ENCODE data around the gene MAG.

Gene MAG

DNA sequence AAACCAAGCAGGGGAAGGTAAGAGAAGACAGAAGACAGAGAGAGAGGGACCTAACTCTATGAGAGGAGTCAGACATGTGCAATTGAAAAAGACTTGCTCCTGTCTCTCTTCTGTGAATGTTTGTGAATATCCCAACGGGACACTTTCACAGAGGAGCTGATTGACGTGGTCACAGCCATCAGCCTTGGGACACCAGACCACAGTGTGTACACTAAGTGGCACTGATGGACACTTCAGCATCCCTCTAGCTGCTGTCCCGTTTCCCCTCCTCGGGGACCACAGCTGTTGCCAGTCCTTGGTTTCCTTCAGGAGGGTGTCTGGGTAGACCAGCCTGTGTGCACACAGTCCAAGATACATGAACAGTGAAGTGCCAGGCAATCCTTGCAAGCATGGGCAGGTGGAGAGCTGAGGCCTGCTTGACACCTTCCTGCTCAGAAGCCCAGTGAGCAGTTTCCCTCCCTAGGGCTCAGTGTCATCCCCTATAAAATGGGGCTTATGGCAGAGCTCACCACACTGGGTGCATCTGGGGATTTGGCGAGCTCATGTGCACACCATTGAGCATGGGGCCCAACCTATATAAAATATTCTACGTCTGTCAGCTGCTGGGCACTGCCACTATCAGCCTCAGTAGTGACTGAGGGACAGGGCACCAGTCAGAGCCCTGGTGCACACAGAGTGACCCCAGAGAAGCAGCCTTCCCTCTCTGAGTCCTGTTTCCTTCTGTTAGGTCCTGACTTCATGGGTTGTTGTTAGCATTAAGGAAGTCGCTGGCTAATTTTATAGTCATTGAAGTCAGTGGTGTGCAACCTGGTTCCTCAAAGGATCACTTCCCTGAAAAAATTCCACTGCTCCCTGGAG, 27.5 kb upstream of the MAG start:
- DNase-seq (ENCODE audit: low read depth, low spot score): no peak

DNA sequence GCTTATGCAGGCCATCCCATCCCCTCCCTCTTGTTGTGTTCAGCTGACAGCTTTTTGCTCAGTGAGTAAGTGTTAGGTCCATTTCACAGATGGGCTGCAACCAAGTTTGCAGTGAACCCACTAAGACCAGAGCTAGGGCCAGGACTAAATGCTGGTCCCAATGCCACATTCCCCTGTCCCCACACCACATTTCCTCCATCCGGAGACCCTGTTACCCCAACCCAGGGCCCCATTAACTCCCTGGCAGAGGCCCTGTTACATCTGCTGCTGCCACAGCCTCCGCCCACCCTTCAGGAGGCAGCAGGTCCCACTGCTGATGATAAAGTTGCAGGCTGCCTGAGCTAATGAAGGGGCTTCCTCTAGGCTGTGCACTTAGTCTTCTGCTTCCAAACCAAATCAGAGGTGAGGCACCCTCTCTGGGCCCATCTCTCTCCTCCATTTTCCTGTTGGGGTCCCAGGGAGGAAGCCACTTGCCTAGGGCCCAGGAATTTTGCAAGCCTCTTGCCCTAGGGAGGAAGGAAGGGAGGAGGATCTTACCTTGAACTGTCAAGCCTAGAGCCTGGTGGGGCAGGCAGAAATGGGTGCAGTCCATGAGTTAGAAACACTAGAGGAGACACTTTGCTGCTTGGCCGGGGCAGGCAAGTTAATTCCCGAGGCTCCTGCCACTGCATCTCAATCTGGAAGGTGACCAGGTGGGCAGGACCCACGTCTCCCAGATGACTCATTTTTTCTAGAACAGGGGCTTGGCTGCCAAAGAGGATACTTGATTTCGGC, 26.6 kb upstream of the MAG start:
- no peak for DNase-seq (ENCODE audit: low read depth, low spot score)

DNA sequence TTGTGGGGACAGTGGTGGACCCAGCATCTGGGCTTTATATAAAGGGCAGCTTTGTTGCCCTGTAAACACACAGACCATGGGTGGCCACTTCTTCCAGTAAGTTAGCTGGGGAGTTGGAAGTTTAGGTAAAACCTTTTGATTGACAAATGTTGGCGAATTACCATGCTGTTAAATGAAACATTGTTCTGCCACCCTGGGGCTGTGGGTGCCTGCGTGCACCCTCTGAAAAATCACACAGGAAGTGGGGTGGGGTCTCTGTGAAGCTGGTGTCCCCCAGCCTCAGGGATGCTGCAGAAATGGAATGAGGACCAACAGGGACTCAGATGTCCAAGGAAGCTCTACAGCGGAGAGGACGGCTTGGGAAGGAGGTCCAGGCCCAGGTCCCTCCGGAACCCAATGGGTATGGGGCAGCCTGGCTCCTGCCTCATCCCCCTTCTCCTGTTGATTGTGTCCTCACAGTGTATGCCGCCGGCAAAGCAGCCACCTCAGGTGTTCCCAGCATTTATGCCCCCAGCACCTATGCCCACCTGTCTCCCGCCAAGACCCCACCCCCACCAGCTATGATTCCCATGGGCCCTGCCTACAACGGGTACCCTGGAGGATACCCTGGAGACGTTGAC, 26.0 kb upstream of the MAG start:
- no peak for DNase-seq (ENCODE audit: low read depth, low spot score)

DNA sequence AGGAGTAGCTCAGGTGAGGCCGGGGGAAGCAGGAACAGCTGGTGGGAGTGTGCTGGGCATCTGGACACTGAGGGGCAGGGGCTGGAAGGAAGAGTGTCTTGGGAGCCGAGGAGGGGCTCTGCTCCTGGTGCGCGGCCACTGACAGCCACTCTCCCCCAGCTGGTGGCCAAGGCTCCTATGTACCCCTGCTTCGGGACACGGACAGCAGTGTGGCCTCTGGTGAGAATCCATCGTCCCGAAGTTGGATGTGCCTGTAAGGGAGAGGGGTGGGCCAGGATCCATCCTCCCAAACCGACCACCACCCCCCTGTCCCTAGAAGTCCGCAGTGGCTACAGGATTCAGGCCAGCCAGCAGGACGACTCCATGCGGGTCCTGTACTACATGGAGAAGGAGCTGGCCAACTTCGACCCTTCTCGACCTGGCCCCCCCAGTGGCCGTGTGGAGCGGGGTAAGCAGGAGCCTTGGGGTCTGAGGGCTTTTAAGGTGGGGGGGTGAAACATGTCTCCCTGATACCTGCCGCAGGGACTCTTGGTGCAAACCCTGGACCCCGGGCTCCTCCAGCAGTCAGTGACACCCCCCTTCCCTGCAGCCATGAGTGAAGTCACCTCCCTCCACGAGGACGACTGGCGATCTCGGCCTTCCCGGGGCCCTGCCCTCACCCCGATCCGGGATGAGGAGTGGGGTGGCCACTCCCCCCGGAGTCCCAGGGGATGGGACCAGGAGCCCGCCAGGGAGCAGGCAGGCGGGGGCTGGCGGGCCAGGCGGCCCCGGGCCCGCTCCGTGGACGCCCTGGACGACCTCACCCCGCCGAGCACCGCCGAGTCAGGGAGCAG, 25.2 kb upstream of the MAG start:
- DNase-seq (ENCODE audit: low read depth, low spot score): no peak

DNA sequence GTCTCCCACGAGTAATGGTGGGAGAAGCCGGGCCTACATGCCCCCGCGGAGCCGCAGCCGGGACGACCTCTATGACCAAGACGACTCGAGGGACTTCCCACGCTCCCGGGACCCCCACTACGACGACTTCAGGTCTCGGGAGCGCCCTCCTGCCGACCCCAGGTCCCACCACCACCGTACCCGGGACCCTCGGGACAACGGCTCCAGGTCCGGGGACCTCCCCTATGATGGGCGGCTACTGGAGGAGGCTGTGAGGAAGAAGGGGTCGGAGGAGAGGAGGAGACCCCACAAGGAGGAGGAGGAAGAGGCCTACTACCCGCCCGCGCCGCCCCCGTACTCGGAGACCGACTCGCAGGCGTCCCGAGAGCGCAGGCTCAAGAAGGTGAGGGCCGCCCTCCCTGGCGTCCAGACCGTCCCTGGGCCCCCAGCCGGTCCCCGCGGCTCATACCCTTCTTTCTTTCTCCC, 24.6 kb upstream of the MAG start:
- no peak for DNase-seq (ENCODE audit: low read depth, low spot score)

DNA sequence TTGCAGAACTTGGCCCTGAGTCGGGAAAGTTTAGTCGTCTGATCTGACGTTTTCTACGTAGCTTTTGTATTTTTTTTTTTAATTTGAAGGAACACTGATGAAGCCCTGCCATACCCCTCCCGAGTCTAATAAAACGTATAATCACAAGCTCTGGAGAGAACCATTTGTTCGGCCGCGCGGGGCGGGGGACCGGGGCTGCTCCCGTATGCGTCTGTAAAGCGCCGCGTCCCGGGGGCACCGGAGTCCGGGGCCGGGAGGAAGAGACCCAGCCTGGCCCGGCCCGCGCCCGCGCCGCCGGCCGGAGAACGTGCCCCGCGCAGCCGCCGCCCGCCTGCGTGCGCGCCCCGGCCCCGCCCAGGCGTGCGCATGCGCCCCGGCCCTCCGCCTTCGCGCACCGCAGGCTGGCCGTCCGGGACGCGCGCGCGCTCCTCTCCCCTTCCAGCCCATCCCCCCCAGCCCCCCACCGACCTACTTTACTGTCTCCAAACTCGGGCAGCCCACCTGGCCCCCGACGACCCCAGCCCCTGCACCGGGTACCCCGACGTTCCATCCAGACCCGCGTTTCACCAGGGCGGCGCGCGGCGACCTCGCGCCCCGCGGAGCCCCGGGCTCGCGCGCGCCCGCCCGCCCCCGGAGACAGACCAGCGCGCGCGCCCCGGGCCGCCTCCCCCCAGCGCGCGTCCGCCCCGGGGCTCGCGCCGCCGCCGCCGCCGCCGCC, 24.0 kb upstream of the MAG start:
- DNase-seq (ENCODE audit: low read depth, low spot score): peak; percentile 53

DNA sequence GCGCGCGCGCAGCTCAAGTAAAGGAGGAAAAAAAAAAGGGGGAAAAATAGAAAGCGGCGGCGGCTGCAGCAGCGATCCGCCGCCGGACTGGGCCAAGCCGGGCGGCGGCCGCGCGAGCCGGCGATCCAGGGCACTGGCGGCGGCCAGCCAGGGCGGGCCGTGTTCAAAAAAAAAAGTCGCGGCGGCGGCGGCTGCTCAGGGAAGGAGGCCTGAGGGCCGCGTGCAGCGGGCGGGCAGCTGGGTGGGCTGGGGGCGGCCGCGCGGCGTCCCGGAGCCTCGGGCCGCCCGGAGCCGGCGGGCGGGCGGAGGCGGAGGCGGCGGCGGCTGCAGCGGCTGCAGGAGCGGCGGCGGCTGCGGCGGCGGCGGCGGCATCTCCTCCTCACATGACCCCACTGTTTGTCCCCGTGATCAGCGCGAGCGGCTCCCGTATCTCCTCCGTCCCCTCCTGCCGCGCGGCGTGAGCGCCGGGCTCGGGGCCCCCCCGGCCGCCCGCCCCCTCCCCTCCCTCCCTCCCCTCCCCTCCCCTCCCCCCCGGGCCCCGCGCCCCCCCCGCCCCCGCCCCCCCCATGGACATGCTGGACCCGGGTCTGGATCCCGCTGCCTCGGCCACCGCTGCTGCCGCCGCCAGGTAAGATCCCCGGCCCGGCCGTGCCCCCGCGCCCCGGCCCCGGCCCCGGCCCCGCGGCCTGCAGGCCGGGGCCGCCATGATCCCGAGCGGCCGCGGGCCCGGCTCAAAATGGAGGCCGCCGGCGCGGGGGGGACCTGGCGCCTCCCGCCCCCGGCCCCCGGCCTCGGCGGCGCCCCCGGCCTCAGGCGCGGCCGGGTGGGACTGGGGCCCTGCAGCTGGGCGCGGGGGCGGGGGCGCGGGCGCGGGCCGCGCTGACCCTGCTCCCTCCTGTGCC, 23.2 kb upstream of the MAG start, which contains the start of gene USF2:
Gene USF2 (plus strand): TSS at position 427 of the 902 bp plus-strand sequence. CDS start 140 bp downstream, at position 567.
- DNase-seq (ENCODE audit: low read depth, low spot score): peak; percentile 54

DNA sequence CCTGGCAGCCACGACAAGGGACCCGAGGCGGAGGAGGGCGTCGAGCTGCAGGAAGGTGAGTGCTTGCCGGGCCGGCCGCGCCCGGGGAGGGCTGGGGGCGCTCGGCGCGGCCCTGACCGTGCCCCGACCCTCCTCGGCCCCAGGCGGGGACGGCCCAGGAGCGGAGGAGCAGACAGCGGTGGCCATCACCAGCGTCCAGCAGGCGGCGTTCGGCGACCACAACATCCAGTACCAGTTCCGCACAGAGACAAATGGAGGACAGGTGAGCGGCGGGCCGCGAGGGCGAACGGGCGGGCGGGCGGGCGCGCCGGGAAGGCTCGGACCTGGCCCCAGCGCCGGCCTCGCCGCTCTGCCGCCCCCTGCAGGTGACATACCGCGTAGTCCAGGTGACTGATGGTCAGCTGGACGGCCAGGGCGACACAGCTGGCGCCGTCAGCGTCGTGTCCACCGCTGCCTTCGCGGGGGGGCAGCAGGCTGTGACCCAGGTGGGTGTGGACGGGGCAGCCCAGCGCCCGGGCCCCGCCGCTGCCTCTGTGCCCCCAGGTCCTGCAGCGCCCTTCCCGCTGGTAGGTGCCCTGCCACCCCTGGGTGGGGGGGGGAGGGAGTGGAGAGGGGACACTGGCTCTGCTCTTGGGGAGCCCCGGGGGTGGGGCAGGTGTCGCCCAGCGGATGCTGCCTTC, 22.4 kb upstream of the MAG start:
- peak; percentile 94 for DNase-seq (ENCODE audit: low read depth, low spot score)

DNA sequence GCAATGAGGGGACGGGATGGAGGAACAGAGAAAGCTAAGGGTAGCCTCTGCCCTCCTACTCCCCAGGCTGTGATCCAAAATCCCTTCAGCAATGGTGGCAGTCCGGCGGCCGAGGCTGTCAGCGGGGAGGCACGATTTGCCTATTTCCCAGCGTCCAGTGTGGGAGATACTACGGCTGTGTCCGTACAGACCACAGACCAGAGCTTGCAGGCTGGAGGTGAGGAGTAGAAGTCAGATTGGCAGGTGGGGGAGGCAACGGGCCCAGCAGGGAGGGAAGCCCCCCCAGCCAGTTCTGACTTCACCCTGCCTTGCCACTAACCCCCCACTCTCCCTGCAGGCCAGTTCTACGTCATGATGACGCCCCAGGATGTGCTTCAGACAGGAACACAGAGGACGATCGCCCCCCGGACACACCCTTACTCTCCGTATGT, 21.6 kb upstream of the MAG start:
- DNase-seq (ENCODE audit: low read depth, low spot score): no peak

DNA sequence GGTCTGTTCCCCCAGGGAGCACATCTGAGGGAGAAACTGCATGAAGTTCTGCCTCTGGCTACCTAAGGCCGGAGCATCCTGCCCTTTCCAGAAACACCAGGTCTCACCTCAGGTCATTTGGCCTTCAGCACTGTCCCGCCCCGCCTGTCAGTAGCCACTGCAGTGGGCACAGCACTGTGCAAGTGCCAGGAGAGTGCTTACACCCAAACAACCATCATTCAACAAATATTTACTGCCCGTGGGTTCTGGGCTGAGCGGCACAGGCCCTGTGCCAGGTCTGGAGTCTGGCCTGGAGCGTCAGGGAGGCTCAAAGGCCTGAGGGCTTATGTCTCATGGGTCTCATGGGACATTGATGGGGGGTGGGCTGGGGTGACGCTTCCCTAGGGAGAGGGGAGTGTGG, 20.4 kb upstream of the MAG start:
- no peak for DNase-seq (ENCODE audit: low read depth, low spot score)

DNA sequence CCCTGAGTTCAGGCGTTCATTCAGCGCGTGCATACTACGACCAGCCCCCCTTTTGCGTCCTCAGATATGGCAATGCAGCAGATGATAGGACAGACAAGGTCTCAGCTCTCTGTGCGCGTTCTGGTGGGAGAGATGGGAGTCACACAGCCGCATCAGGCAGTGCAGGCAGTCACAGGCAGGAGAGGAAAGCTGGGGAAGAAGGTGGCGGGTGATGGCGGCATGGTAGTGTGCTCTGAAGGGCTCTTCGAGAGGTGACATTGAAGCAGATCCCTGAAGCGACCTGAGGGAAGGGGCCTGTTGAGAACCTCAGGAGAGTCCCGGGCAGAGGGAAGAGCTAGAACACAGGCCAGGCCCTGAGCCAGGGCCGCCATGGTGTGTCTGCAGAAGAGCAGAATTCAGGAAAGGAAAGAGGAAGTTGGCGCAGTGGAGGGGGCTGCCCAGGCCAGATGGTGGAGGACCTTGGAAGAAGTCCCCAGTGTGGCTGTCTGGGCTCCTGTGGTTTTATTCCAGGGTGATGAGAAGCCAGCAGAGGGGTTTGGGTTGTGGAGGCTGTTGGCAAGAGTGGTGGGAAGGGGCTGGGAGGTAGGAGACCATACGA, 19.7 kb upstream of the MAG start:
- DNase-seq (ENCODE audit: low read depth, low spot score): no peak

DNA sequence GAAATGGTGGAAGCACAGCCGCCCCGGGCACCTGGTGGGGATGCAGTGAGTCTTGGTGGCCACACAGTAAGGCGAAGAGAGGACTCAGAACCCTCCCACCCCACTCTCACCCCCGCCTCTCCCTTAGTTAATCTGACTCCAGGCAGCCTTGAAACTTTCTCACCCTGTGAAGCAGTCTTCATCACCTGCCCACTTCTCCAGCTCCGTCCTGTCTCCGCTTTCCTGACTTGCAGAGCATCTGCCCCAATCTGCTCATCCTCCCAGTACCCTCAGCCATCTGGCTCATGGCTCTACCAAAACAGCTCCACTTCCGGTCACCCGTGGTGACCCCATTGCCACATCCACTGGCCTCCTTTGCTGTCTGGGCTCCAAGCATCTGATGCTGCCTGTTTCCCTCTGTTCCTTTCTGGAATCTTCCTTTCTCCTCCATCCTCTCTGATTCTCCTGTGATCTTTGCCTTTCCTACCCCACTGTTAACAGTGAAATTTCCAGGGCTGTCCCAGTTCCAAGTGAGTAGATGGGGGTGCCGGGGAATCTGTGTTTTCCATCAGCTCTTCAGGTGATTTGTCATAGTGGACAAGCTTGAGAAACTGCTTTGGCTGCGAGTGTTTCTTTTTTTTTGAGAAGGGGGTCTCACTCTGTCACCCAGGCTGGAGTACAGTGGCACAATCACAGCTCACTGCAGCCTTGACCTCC, 18.9 kb upstream of the MAG start:
- no peak for DNase-seq (ENCODE audit: low read depth, low spot score)

DNA sequence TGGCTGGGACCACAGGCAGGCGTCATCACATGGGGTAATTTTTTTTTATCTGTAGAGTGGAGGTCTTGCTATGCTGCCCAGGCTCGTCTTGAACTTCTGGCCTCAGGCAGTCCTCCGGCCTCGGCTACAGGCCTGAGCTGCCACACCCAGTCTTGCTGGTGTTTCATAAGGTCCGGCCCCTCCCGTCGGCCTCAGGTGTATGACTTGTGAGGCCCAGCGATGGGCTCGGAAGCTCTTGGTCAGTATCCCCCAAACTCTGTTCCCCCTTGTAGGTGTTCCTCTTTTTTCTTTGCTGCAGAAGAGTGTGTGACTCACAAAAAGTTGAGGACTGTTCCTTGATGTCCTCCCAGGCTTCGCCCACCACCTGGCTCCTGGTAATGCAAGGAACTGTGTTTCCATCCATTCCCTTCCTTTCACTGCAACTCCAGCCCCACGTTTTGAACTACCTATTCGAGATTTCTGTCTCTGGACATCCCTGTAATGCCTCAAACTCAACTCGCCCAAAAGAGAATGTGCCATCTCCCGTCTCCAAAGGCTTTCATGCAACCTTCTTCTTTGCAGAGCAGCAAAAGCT, 18.2 kb upstream of the MAG start:
- DNase-seq (ENCODE audit: low read depth, low spot score): no peak

DNA sequence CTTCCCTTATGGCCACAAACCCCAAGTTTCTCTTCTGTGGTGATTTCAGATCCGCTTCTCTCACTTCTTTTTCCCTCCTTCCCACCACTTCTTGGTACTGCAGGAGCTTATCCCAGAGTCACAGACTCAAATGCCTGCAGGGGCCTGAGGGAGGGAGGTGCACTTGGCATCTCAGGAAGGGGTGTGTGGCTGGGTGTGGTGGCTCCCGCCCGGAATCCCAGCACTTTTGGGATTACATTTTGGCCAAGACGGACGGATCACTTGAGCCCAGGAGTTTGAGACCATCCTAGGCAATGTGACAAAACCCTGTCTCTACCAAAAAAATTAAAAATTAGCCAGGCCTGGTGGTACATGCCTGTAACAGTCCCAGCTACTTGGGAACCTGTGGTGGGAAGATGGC, 17.6 kb upstream of the MAG start:
- no peak for DNase-seq (ENCODE audit: low read depth, low spot score)

DNA sequence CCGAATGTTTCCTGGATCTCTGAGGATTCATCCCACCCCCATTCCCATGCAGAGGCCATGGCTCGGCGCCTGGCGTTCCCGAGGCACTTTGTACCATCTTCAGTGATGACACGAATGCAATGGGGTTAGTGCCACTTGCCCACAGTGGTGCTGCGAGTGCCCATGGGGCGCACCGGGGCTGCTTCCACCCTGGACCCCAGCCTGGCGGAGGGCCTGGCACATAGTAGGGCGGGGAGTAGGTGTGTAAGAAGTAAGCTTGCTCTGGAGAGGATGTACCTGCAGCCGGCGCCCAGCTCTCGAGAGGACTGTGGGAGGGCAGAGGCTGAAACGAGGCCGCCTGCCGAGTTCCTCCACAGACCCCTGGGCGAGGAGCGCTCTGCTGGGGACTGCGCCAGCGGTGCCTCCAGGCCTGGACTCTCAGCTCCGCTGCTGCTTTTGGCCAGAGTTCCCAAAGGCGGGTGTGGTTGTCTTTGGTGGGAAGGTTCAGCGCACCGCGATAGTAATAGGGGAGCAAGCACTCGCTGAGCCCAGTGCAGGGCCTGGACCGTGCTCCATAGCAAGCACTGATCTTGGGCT, 15.2 kb upstream of the MAG start:
- DNase-seq (ENCODE audit: low read depth, low spot score): no peak

DNA sequence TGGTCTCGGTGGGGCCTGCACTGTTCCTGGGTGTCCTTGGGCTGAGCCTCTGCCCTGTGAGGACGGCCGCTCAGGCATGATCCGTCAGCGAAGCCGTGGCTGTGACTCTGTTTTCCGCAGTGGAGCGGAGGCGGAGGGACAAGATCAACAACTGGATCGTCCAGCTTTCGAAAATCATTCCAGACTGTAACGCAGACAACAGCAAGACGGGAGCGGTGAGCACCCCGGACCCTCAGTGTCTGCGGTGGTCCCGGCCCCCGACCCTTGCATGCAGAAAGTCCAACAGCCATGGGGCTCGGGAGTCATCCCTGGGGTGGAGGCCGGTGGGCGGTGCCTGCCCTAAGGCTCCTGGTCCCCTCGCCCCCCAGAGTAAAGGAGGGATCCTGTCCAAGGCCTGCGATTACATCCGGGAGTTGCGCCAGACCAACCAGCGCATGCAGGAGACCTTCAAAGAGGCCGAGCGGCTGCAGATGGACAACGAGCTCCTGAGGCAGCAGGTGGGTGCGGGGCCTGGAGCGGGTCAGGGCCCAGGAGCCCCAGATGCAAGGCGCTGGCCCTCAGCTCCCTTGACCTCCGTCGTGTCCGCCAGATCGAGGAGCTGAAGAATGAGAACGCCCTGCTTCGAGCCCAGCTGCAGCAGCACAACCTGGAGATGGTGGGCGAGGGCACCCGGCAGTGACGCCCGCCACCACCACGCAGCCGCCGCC, 13.2 kb upstream of the MAG start:
- no peak for DNase-seq (ENCODE audit: low read depth, low spot score)

DNA sequence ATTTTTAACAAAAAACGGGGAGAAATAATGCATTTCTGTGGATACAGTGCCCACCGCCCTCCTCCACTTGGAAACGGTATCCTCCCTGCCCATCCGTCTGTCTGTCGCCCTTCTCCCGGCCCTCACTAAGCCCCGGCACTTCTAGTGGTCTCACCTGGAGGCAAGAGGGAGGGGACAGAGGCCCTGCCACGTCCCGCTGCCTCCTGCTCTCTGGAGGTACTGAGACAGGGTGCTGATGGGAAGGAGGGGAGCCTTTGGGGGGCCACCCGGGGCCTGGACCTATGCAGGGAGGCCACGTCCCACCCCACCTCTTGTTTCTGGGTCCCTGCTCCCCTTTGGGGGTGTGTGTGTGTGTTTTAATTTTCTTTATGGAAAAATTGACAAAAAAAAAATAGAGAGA, 12.6 kb upstream of the MAG start:
- no peak for DNase-seq (ENCODE audit: low read depth, low spot score)

All from ELF-1 (cell line).